Keratinocyte (primary cell): ENCODE results near the gene DLG2. TPM values are rescaled to one million over a fixed set of nuclear protein-coding genes. Genes with fewer than 3 reads are reported as not detected.

Source experiments
- DNase-seq: peaks from one replicate; pipeline ENCODE4 v3.0.0-alpha.2; 2011; ENCODE audit warnings: low read depth, missing footprints, low spot score
- FAIRE-seq: peaks from 2 replicates; lab custom pipeline; 2011; peaks lifted over from hg19 to GRCh38; lab: Jason Lieb, UNC
- H2AFZ ChIP-seq: 2 replicates; pipeline ENCODE4 v1.6.0; 2012; ENCODE audit warnings: low read length, control low read depth, inconsistent platforms; ENCODE audit not compliant: control insufficient read depth
- H3K27ac ChIP-seq: 2 replicates; pipeline ENCODE4 v1.5.1; 2011; ENCODE audit warnings: low read length; ENCODE audit not compliant: control insufficient read depth, insufficient read depth
- H3K27me3 ChIP-seq: 3 replicates; pipeline ENCODE4 v1.6.0; 2011; ENCODE audit warnings: low read length; ENCODE audit not compliant: control insufficient read depth, insufficient read depth; ENCODE audit errors: extremely low read depth
- H3K36me3 ChIP-seq, 2 experiments: 2 replicates in 1 of 2; 3 replicates in 1 of 2; pipeline ENCODE4 v1.5.1; 2011; ENCODE audit warnings: low read length in 2 of 2, mild to moderate bottlenecking in 1 of 2; ENCODE audit not compliant: control insufficient read depth in 2 of 2, insufficient read depth in 2 of 2; ENCODE audit errors: extremely low read depth in 1 of 2
- H3K4me1 ChIP-seq: 3 replicates; pipeline ENCODE4 v1.5.1; 2011; ENCODE audit warnings: low read length; ENCODE audit not compliant: control insufficient read depth, insufficient read depth; ENCODE audit errors: extremely low read depth
- H3K4me2 ChIP-seq: 3 replicates; pipeline ENCODE4 v1.6.0; 2011; ENCODE audit warnings: low read depth, low read length; ENCODE audit not compliant: control insufficient read depth, insufficient read depth; ENCODE audit errors: extremely low read depth
- H3K4me3 ChIP-seq, 3 experiments: fragments of 200-600 bp in 1 of 3; sonication (generic) in 1 of 3; 2 replicates in 2 of 3; 3 replicates in 1 of 3; pipeline ENCODE4 v1.5.1; 2011 to 2016; ENCODE audit warnings: low read length in 3 of 3, mild to moderate bottlenecking in 3 of 3, control low read depth in 2 of 3, inconsistent platforms in 1 of 3, low read depth in 1 of 3, mixed read lengths in 1 of 3, mixed run types in 1 of 3, moderate library complexity in 1 of 3; ENCODE audit not compliant: control insufficient read depth in 2 of 3, insufficient read depth in 2 of 3; ENCODE audit errors: extremely low read depth in 1 of 3
- H3K79me2 ChIP-seq: 2 replicates; pipeline ENCODE4 v1.6.0; 2012; ENCODE audit warnings: low read length; ENCODE audit not compliant: control insufficient read depth, insufficient read depth
- H3K9ac ChIP-seq: 3 replicates; pipeline ENCODE4 v1.6.0; 2011; ENCODE audit warnings: low read length; ENCODE audit not compliant: control insufficient read depth, insufficient read depth; ENCODE audit errors: extremely low read depth
- H3K9me1 ChIP-seq: 3 replicates; pipeline ENCODE4 v1.6.0; 2011; ENCODE audit warnings: low read length; ENCODE audit not compliant: control insufficient read depth, insufficient read depth; ENCODE audit errors: extremely low read depth
- H3K9me3 ChIP-seq: 2 replicates; pipeline ENCODE4 v1.5.1; 2012; ENCODE audit warnings: low read depth, low read length; ENCODE audit not compliant: control insufficient read depth
- H4K20me1 ChIP-seq: 3 replicates; pipeline ENCODE4 v1.6.0; 2011; ENCODE audit warnings: low read length; ENCODE audit not compliant: control insufficient read depth, insufficient read depth; ENCODE audit errors: extremely low read depth
- EZH2 ChIP-seq: IDR thresholded peaks from one replicate; pipeline ENCODE4 v1.6.1; 2012; ENCODE audit warnings: inconsistent platforms, mild to moderate bottlenecking, low read length, moderate library complexity
- dilution Hi-C: fragments of 300-500 bp; cut with MboI; formaldehyde crosslinking; loops from one replicate; pipeline ENCODE4 v1.7.0; 2020; ENCODE audit warnings: low sequenced_read_pairs; ENCODE audit not compliant: extremely low pct_ligation_motif_present
- polyA plus RNA-seq, 5 experiments: library from polyadenylated mRNA; depleted of rRNA in 3 of 5; stranded (reverse) in 3 of 5; stranded (forward) in 1 of 5; unstranded in 1 of 5; fragments of >200 nt; gene quantifications; 1 replicate in 1 of 5; 2 replicates in 3 of 5; 3 replicates in 1 of 5; pipeline versions ENCODE4 v1.2.1 to v1.2.3, GENCODE V29; 2011 to 2012; ENCODE audit warnings: missing spikeins in 2 of 5, low read depth in 1 of 5, low replicate concordance in 1 of 5
- TF ChIP-seq, protein P1 (sequence below), 3 experiments: IDR thresholded peaks in 1 of 3; conservative IDR thresholded peaks in 1 of 3; optimal IDR thresholded peaks in 1 of 3; 2 replicates in 2 of 3; 3 replicates in 1 of 3; pipeline versions ENCODE3 to v1.5.1; 2011; ENCODE audit warnings: low read length in 3 of 3, mild to moderate bottlenecking in 3 of 3, moderate library complexity in 2 of 3, control low read depth in 1 of 3, inconsistent platforms in 1 of 3; ENCODE audit not compliant: insufficient read depth in 2 of 3; ENCODE audit errors: extremely low read depth in 1 of 3

DLG2 gene
- polyA plus RNA-seq, 1 donor (not counting 4 experiments of a cell fraction or from before 2014, with no cell fraction given): 0.55 TPM

DNA sequence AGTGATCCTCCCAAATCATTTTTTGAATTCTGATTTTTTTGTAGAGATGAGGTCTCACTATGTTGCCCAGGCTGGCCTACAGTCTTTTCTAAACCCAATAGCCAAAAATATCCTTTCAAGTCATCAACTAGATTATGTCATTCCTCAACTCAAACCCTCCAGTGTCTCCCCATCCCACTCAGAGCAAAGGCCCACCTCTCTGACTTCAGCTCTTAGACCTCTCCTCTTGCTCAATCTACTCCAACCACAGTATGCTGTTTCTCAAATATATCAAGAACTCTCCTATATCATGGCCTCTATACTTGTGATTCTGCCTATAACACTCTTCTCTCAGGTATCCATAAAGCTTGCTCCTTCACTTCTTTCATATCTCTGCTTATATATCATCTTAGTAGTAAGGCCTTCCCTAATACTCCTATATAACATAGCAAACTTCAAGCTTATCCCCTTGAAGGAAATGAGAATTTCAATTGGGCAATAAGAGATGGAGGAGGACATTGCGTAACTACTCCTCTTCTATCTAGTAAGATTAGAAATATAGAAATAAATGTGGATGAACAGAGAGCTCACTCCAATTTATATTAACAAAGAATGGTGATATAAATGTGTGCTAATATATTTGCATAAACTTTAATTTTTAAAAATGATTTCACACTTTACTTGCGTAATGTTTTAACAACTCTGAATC lies 24.5 kb downstream of the DLG2 start:
- Histone ChIP-seq H3K9ac (no peak overlapping the region), H2AFZ (no peak overlapping the region), H3K27me3 (no peaks in the 10 kb centered on the region), H3K79me2 (no peaks in the 10 kb centered on the region), H3K9me1 (no peaks in the 10 kb centered on the region), H3K4me2 (no peak overlapping the region), H4K20me1 (no peaks in the 10 kb centered on the region), H3K27ac (no peak overlapping the region), H3K36me3 (no peaks in the 10 kb centered on the region), H3K4me3 (no peak overlapping the region), H3K4me1 (no peaks in the 10 kb centered on the region), H3K9me3 (no peaks in the 10 kb centered on the region)
- dilution Hi-C loops: no loop called here
- FAIRE-seq: no peak
- DNase-seq: no peak
- TF ChIP-seq, protein P1, sequence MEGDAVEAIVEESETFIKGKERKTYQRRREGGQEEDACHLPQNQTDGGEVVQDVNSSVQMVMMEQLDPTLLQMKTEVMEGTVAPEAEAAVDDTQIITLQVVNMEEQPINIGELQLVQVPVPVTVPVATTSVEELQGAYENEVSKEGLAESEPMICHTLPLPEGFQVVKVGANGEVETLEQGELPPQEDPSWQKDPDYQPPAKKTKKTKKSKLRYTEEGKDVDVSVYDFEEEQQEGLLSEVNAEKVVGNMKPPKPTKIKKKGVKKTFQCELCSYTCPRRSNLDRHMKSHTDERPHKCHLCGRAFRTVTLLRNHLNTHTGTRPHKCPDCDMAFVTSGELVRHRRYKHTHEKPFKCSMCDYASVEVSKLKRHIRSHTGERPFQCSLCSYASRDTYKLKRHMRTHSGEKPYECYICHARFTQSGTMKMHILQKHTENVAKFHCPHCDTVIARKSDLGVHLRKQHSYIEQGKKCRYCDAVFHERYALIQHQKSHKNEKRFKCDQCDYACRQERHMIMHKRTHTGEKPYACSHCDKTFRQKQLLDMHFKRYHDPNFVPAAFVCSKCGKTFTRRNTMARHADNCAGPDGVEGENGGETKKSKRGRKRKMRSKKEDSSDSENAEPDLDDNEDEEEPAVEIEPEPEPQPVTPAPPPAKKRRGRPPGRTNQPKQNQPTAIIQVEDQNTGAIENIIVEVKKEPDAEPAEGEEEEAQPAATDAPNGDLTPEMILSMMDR (optimal IDR thresholded peaks at IDR 0.05 in 1 of 3, IDR thresholded peaks at IDR 0.05 in 1 of 3, conservative IDR thresholded peaks at IDR 0.05 in 1 of 3; ENCODE audit: extremely low read depth in 1 of 3, insufficient read depth in 2 of 3, low read length in 3 of 3): no peak
- TF ChIP-seq EZH2: no peak

DNA sequence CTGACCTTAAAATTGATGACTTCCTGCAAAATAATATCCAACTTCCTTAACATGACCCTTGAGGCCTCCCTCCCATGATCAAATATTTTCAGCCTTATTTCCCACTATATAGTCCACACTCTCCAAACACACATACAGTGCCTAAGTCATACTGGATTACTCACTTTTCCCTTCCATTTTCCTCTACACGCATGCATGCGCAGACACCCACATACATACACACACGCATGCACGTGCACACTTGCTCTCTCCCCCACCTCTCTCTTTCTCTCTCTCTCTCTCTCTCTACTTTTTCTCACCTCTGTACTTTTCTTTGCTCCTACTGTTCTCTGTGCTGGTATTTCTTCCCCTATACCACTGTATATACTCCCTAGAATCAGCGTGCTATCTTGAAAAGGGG lies 28.1 kb downstream of the DLG2 start:
- FAIRE-seq: no peak
- dilution Hi-C loops: no loop called here

More for the DNA sequence above, 28.1 kb downstream of the DLG2 start:
- H3K27ac ChIP-seq: no peak overlapping the region
- no peaks in the 10 kb centered on the region for H4K20me1 ChIP-seq
- no peak overlapping the region for H3K4me2 ChIP-seq
- DNase-seq: no peak
- H3K4me1 ChIP-seq: no peaks in the 10 kb centered on the region
- H3K9me3 ChIP-seq: no peaks in the 10 kb centered on the region
- H2AFZ ChIP-seq: no peak overlapping the region
- H3K36me3 ChIP-seq: no peaks in the 10 kb centered on the region
- no peak overlapping the region for H3K4me3 ChIP-seq
- TF ChIP-seq EZH2: no peak
- TF ChIP-seq, protein P1 (optimal IDR thresholded peaks at IDR 0.05 in 1 of 3, IDR thresholded peaks at IDR 0.05 in 1 of 3, conservative IDR thresholded peaks at IDR 0.05 in 1 of 3; ENCODE audit: extremely low read depth in 1 of 3, insufficient read depth in 2 of 3, low read length in 3 of 3): no peak
- no peaks in the 10 kb centered on the region for H3K27me3 ChIP-seq
- H3K9ac ChIP-seq: no peak overlapping the region
- no peaks in the 10 kb centered on the region for H3K79me2 ChIP-seq
- no peaks in the 10 kb centered on the region for H3K9me1 ChIP-seq
